Umbilical cord (tissue), 2 donors: ENCODE results near the gene STK38. TPM values are rescaled to one million over a fixed set of nuclear protein-coding genes. Genes with fewer than 3 reads are reported as not detected.
A peak's percentile ranks its signal among the peaks of the same experiment; 100 is the strongest.

Source experiments
- DNase-seq: peaks from one replicate; pipeline ENCODE4 v3.0.0-alpha.2; 2015; ENCODE audit warnings: low spot score
- total RNA-seq: library from RNA; depleted of rRNA; stranded (reverse); fragments of >200 nt; gene quantifications from one replicate; pipeline ENCODE4 v1.2.3, GENCODE V29; 2014; ENCODE audit warnings: low replicate concordance; ENCODE audit not compliant: insufficient read depth

The STK38 gene
- total RNA-seq, 1 donor from 2014 or later = 21.2 TPM

GRCh38 chr6:36566418-36566905 is 19.2 kb upstream of the STK38 start:
- DNase-seq = no peak

- no peak for DNase-seq
Measured at GRCh38 chr6:36563928-36564284, 16.6 kb upstream of the STK38 start.

GRCh38 chr6:36563237-36563927 is 16.1 kb upstream of the STK38 start:
- peak; percentile 73 for DNase-seq

DNA sequence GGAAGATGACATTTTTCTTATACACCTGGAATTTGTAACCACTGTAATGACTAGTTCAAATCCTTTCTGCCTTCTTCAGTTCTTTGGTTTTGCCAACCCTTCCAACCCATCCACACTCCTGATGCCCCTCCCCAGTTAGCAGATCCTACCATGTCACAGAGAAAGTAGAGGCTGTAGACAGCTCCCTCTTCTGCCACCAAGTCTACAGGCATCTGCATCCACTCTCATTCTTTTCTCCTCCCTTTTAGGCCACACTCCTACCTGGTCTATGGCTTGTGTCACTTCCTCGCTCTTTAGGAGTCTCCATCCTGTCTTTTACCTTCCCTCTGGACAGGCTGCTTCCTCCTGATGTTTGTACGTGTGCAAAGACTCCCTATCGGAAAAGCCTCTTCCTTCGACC is 13.5 kb upstream of the STK38 start:
- no peak for DNase-seq

DNA sequence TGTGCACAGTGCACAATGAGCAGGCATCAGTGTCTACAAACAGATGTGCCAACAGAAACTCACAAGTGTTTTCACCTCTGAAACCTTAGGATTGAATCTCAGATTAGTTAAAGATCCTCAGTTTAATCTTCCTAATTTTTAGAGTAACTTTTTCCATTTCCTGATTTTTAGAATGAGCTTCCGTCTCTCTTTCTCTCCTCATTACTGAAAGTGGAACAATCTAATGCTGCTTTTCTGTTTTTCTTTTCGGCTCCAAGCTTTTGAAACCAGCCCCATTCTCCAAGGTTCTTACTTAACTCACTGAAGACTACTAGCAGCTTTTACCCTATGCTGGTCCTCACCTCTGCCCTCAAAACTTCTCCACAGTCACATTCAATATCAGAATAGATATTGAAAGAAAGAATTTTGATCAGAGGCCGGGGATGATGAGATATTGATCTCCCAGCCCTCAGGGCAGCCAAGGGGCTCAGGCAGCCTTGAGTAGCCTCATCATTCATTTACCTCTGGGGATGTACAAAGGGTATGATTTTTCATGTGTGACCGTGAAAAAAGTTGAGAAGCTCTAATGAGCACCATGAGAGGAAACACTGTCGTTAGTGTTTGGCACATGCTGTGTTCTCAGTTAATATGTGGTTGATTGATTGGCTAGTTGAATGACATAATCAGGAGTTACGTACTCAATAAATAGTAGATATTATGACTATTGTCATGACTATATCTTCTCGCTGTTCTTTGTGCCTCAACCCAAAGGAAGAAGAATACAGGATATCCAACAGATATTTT is 11.9 kb upstream of the STK38 start:
- DNase-seq = no peak

DNA sequence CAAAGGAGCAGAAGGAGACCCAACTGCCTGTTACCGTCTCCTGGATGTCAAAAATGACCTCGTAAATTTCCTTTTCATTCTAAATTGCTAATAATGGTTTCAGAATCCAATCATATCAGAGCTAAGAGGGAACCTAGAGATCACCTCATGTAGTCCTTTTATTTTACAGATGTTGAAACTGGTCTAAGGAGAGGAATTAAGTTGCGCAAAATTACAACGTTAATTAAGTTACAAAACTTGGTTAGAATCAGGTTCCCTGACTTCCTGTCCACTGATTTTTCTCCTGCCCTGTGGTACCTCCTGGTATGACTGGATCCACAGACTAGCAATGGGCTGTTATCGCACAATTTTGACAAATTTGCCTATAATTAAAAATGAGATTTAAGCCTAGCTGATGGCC is 9.0 kb upstream of the STK38 start:
- no peak for DNase-seq

GRCh38 chr6:36555750-36556252 is 8.5 kb upstream of the STK38 start:
- no peak for DNase-seq

- no peak for DNase-seq
Measured at GRCh38 chr6:36550473-36551000, 3.3 kb upstream of the STK38 start.

- no peak for DNase-seq
Measured at GRCh38 chr6:36548401-36548743, 1.1 kb upstream of the STK38 start.

- no peak for DNase-seq
Measured at GRCh38 chr6:36547646-36548400, 544 bp upstream of the STK38 start.

DNA sequence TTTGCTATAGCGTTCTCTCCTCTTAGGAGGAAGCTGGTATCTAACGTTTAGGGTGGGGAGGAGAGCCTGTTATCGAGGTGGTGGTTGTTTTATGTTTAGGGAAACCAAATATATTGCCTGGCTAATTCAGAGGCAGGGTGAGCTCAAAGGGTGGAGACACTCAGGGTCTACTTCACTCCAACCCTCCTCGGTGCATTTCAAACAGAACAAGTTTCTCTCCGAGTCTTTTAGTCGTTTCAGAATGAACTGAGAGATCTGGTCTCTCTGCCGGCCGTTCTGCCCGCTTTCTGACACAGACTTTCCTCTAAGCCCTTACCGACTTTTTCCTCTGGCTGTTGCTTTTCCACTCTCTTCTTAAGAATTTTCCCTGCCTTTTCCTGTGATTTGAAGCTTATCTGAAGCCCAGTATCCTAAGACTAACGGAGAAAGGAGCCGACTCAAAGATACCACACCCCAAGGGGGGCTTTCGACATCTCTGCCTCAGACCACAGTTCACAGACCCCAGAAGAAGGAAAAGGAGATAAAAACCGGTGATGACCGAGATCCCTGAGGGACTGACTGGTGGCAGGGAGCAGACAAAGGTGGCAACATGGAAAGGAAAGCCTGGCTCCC is 865 bp downstream of the STK38 start:
- peak; percentile 78 for DNase-seq

GRCh38 chr6:36545767-36546307 is 1.4 kb downstream of the STK38 start:
- no peak for DNase-seq

- peak; percentile 43 for DNase-seq
Measured at GRCh38 chr6:36544228-36544627, 3.1 kb downstream of the STK38 start.

GRCh38 chr6:36542041-36542440 is 5.2 kb downstream of the STK38 start:
- no peak for DNase-seq

DNA sequence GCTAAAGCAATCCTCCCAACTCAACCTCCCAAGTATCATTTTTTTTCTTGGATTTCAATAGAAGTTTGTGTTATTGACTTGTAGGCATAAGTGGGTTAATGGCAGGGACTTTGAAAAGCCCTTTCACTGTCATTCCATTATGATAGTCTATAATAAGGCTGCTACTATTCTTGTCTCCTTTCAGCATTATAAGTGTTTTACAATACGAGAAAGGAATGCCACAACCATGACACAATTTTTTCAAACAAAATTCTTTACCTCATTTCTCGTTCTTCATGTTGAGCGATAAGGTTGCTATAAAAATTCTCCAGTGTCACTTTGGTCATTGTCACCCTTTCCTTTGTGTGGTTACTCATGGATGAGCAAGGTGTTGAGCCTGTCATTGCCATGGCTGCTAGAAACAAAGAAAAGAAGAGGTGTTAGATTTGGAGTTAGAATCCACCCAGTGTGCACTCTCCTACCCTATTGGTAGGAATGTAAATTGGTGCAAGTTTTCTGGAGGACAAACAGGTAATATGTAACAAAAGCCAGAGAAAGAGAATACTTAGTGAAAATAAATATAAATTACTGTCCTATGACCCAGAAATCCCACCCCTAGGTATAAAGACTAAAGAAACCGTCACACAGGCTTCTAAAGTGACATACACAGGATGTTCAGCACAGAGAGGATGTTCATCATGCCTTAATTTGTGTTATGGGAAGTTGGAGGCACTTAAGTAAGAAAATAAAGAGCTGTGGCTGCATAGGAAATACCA is 7.3 kb downstream of the STK38 start:
- no peak for DNase-seq

DNA sequence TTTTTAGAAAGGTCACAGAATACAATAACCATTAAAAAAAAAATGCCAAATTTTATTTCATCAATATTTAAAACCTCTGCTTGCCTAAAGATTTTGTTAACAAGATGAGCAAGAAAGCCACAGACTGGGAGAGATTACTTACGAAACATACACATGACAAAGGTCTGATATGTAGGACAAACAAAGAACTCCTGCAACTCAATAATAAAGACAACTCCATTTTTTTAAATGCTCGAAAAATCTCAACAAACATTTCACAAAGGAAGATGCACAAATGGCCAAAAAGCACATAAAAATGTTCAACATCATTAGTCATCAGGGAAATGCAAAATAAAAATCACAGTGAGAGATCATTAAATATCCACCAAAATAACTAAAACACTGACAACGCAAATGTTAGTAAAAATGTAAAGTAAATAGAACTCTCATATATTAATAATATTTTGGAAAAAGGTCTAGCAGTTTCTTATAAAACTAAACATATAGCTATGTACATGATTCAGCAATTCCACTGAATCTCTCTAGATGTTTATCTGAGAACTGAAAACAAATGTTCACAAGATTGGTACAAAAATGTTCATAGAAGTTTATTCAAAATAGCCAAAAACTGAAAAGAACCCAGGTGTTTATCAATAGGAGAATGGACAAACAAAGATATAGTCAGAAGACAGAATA is 10.3 kb downstream of the STK38 start:
- no peak for DNase-seq

DNA sequence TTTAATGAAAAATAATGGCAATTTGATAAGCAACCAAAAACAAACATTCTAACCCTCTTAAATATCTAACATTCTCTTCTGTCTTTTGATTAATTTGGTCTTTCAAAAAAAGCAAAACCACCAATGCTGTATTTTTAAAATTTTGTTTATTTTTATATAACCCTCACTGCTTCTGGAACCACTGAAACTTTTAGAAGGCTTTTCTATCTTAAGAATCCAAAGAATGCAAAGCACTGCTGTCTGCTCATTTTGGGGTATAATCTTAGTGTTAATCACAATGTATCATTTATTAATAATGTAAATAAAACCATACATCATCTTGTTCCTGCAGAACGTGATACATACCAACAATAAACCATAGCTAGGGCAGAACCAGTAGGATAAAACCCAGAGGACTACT is 14.0 kb downstream of the STK38 start:
- no peak for DNase-seq

GRCh38 chr6:36526066-36526465 is 21.2 kb downstream of the STK38 start:
- DNase-seq = no peak

DNA sequence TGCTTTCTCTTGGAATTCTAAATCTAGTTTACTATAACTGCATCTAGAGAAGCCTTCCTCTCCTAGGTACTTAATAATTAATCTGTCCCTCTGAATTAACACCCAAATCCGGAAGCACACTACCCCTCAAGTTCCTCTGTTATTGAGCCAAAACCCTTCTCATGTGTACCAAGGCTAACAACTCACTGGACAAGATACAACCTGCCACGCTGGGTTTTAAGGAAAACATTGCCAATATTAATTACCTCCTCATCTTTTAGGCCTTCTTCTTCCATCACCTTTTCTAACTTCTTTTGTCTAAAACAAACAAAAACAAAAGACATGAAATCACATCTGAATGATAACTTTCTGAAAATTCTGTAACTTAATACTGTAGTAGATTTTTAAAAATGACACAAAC is 21.9 kb downstream of the STK38 start:
- DNase-seq = no peak

GRCh38 chr6:36524871-36525270 is 22.4 kb downstream of the STK38 start:
- no peak for DNase-seq
